ENCODE data around the gene DDO.
A peak's percentile ranks its signal among the peaks of the same experiment; 100 is the strongest.

DDO gene

GRCh38 chr6:110389689-110390382 is 25.5 kb downstream of the DDO start:
- H3K4me3 ChIP-seq (ENCODE audit: low read depth, low read length), result no peak overlapping the region
- TF ChIP-seq POLR2A (IDR thresholded peaks at IDR 0.05; ENCODE audit: extremely low read depth, insufficient read length) (no peak), MAX (IDR thresholded peaks at IDR 0.05; ENCODE audit: low read depth, low read length) (no peak), MYC (IDR thresholded peaks at IDR 0.05; ENCODE audit: low read depth, low read length) (no peak)
- TF ChIP-seq, protein P1, sequence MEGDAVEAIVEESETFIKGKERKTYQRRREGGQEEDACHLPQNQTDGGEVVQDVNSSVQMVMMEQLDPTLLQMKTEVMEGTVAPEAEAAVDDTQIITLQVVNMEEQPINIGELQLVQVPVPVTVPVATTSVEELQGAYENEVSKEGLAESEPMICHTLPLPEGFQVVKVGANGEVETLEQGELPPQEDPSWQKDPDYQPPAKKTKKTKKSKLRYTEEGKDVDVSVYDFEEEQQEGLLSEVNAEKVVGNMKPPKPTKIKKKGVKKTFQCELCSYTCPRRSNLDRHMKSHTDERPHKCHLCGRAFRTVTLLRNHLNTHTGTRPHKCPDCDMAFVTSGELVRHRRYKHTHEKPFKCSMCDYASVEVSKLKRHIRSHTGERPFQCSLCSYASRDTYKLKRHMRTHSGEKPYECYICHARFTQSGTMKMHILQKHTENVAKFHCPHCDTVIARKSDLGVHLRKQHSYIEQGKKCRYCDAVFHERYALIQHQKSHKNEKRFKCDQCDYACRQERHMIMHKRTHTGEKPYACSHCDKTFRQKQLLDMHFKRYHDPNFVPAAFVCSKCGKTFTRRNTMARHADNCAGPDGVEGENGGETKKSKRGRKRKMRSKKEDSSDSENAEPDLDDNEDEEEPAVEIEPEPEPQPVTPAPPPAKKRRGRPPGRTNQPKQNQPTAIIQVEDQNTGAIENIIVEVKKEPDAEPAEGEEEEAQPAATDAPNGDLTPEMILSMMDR (IDR thresholded peaks at IDR 0.05; ENCODE audit: low read depth, low read length), result no peak
- DNase-seq (ENCODE audit: low read depth), result peak; percentile 28

DNA sequence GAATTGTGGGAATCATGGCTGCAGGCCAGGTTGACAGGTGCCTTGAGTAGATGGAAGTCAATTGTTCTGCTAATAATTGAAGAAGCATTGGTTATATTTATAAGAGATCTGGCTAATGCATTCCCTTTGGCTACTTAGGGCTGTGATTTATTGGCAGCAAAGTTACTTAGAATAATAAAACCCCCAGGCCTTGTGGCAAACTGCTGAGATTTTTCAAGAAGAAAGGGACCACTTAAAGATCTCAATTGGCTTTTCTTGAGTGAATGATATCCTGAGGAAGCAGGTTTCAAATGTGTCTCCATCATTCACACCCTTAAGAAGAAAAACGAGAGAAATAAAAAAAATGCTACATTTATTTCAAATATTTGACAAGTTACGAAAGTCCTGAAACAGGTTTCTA is 27.4 kb downstream of the DDO start:
- no peak for TF ChIP-seq POLR2A (IDR thresholded peaks at IDR 0.05; ENCODE audit: extremely low read depth, insufficient read length)
- no peak for TF ChIP-seq MAX (IDR thresholded peaks at IDR 0.05; ENCODE audit: low read depth, low read length)
- no peak for TF ChIP-seq MYC (IDR thresholded peaks at IDR 0.05; ENCODE audit: low read depth, low read length)
- TF ChIP-seq, protein P1 (IDR thresholded peaks at IDR 0.05; ENCODE audit: low read depth, low read length), result no peak
- DNase-seq (ENCODE audit: low read depth), result no peak
- no peak overlapping the region for H3K4me3 ChIP-seq (ENCODE audit: low read depth, low read length)

DNA sequence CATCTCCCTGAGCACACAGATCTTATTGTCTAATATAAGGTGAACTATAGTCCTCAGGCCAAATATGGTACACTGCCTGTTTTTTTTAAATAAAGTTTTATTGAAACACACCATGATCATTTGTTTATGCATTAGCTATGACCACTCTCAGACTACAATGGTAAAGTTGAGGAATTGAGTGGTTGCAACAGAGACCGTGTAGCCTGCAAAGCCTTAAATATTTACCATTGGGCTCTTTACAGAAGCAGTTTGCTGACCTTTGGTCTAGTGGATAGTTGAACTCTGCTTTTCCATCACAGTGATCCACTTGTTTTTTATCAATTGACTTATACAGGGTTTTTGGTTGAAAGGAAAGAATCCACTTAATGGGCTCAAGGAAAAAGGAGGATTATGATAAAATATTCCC is 29.9 kb downstream of the DDO start:
- DNase-seq (ENCODE audit: low read depth), result no peak
- TF ChIP-seq POLR2A (IDR thresholded peaks at IDR 0.05; ENCODE audit: extremely low read depth, insufficient read length) (no peak), MYC (IDR thresholded peaks at IDR 0.05; ENCODE audit: low read depth, low read length) (no peak), MAX (IDR thresholded peaks at IDR 0.05; ENCODE audit: low read depth, low read length) (no peak)
- TF ChIP-seq, protein P1 (IDR thresholded peaks at IDR 0.05; ENCODE audit: low read depth, low read length), result no peak
- no peak overlapping the region for H3K4me3 ChIP-seq (ENCODE audit: low read depth, low read length)

DNA sequence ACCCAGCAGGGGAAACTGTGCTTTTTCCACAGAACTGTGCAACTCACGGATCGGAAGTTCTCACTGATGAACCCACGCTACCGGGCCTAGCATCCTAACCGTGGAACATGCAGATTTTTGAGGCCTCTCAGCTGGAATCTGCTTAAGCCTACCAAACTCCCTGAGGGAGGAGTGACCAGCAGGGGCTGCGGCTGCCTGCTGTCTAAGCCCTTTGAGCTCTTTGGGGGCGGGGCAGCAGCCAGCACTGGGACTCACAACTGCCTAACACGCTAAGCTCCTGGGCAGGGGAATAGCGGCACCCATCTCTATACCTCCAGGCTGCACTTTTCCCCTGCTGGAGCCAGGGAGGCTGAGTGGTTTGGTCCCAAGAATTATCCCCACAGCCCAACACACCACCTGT is 36.8 kb downstream of the DDO start:
- no peak for DNase-seq (ENCODE audit: low read depth)
- no peak overlapping the region for H3K4me3 ChIP-seq (ENCODE audit: low read depth, low read length)
- no peak for TF ChIP-seq MAX (IDR thresholded peaks at IDR 0.05; ENCODE audit: low read depth, low read length)
- TF ChIP-seq MYC (IDR thresholded peaks at IDR 0.05; ENCODE audit: low read depth, low read length), result no peak
- TF ChIP-seq POLR2A (IDR thresholded peaks at IDR 0.05; ENCODE audit: extremely low read depth, insufficient read length), result no peak
- TF ChIP-seq, protein P1 (IDR thresholded peaks at IDR 0.05; ENCODE audit: low read depth, low read length), result no peak

DNA sequence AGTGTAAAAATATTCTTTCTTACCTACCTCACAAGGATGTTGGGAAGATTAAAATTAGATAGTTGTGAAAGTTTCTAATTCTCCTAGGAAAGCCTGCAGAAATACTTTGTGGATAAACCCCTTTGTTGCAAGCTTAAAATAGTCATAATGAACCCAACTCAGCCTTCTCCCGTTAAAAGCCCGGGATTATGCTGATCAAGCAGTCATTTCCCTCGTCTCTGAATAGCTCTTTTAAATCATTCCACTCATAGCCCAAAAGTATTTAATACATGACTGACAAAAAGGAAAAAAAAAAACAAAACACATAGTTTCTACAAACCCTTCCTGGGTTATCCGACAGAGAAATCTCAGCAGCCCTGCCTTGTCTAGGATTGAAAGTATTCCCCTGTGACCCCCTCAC is 46.3 kb downstream of the DDO start:
- no peak overlapping the region for H3K4me3 ChIP-seq (ENCODE audit: low read depth, low read length)
- no peak for DNase-seq (ENCODE audit: low read depth)
- TF ChIP-seq MYC (IDR thresholded peaks at IDR 0.05; ENCODE audit: low read depth, low read length) (no peak), MAX (IDR thresholded peaks at IDR 0.05; ENCODE audit: low read depth, low read length) (no peak), POLR2A (IDR thresholded peaks at IDR 0.05; ENCODE audit: extremely low read depth, insufficient read length) (no peak)
- TF ChIP-seq, protein P1 (IDR thresholded peaks at IDR 0.05; ENCODE audit: low read depth, low read length), result no peak

All from NB4 (cell line).